Neural cell (in vitro differentiated cells): ENCODE data around the gene GDPD4. TPM values are rescaled to one million over a fixed set of nuclear protein-coding genes. Genes with fewer than 3 reads are reported as not detected.

ENCODE experiments used
- H2AFZ ChIP-seq: fragments of 200-600, 300-800 bp; sonication (generic), shearing (Covaris generic); 2 replicates; pipeline ENCODE4 v1.6.0; 2014; ENCODE audit warnings: low read depth, mild to moderate bottlenecking, antibody characterized with exemption, low read length, moderate library complexity
- H3F3A ChIP-seq: fragments of 200-600 bp; shearing (Covaris generic); 2 replicates; pipeline ENCODE4 v1.6.1; 2016; ENCODE audit warnings: mild to moderate bottlenecking, moderate library complexity, mixed read lengths, antibody characterized with exemption, low read length; ENCODE audit not compliant: insufficient read depth, poor library complexity, severe bottlenecking
- H3K27ac ChIP-seq: fragments of 200-600, 300-800 bp; sonication (generic), shearing (Covaris generic); 2 replicates; pipeline ENCODE4 v1.5.1; 2014; ENCODE audit warnings: mild to moderate bottlenecking, low read length, moderate library complexity
- H3K27me3 ChIP-seq: fragments of 300-800, 200-600 bp; sonication (generic), shearing (Covaris generic); 2 replicates; pipeline ENCODE4 v1.6.0; 2014; ENCODE audit warnings: mild to moderate bottlenecking, low read depth, low read length, moderate library complexity; ENCODE audit not compliant: insufficient read depth
- H3K36me3 ChIP-seq: fragments of 300-800, 200-600 bp; sonication (generic), shearing (Covaris generic); 2 replicates; pipeline ENCODE4 v1.5.1; 2014; ENCODE audit warnings: mild to moderate bottlenecking, antibody characterized with exemption, low read length, moderate library complexity; ENCODE audit not compliant: insufficient read depth
- H3K4me2 ChIP-seq: fragments of 300-800, 200-600 bp; sonication (generic), shearing (Covaris generic); 2 replicates; pipeline ENCODE4 v1.6.0; 2014; ENCODE audit warnings: mild to moderate bottlenecking, low read length
- H3K4me3 ChIP-seq: fragments of 300-800, 200-600 bp; sonication (generic), shearing (Covaris generic); 2 replicates; pipeline ENCODE4 v1.5.1; 2014; ENCODE audit warnings: mild to moderate bottlenecking, low read length, moderate library complexity
- H3K79me2 ChIP-seq: fragments of 200-600 bp; shearing (Covaris generic); replicated peaks from 2 replicates; pipeline ENCODE4 v1.6.0; 2014; ENCODE audit warnings: mild to moderate bottlenecking, low read length, moderate library complexity; ENCODE audit not compliant: insufficient read depth
- H3K9ac ChIP-seq: fragments of 300-800, 200-600 bp; sonication (generic), shearing (Covaris generic); 2 replicates; pipeline ENCODE4 v1.6.1; 2016; ENCODE audit warnings: mild to moderate bottlenecking, low read length, mixed read lengths
- H3K9me2 ChIP-seq: fragments of 200-600 bp; shearing (Covaris generic); 2 replicates; pipeline ENCODE4 v1.6.1; 2016; ENCODE audit warnings: mild to moderate bottlenecking, low read length, mixed read lengths; ENCODE audit not compliant: insufficient read depth
- H3K9me3 ChIP-seq: fragments of 200-600, 300-800 bp; sonication (generic), shearing (Covaris generic); 2 replicates; pipeline ENCODE4 v1.6.1; 2016; ENCODE audit warnings: mild to moderate bottlenecking, mixed run types, low read length, moderate library complexity, mixed read lengths
- H4K20me1 ChIP-seq: fragments of 200-600 bp; shearing (Covaris generic); 2 replicates; pipeline ENCODE4 v1.6.1; 2016; ENCODE audit warnings: mild to moderate bottlenecking, mixed run types; ENCODE audit not compliant: insufficient read depth
- CTCF ChIP-seq: fragments of 450-650 bp; IDR thresholded peaks from 2 replicates; pipeline ENCODE4 v1.5.1; 2014; ENCODE audit warnings: antibody characterized with exemption, mild to moderate bottlenecking, moderate library complexity; ENCODE audit not compliant: poor library complexity, severe bottlenecking
- EP300 ChIP-seq: fragments of 450-650 bp; conservative IDR thresholded peaks from 2 replicates; pipeline ENCODE4 v1.6.1; 2014; ENCODE audit warnings: antibody characterized with exemption, mild to moderate bottlenecking, moderate library complexity; ENCODE audit not compliant: poor library complexity, severe bottlenecking
- EZH2 ChIP-seq: fragments of 200-600, 300-800 bp; shearing (Covaris generic), sonication (generic); IDR thresholded peaks from 2 replicates; pipeline ENCODE4 v1.6.1; 2014; ENCODE audit warnings: antibody characterized with exemption, low read length, borderline replicate concordance, mild to moderate bottlenecking; ENCODE audit not compliant: insufficient read depth, poor library complexity, severe bottlenecking
- MXI1 ChIP-seq: fragments of 450-650 bp; conservative IDR thresholded peaks from 2 replicates; pipeline ENCODE4 v1.6.1; 2014; ENCODE audit warnings: antibody characterized with exemption, mild to moderate bottlenecking; ENCODE audit not compliant: poor library complexity, severe bottlenecking
- POLR2AphosphoS5 ChIP-seq: IDR thresholded peaks from 2 replicates; pipeline ENCODE4 v1.6.1; 2012
- RAD21 ChIP-seq: fragments of 450-650 bp; conservative IDR thresholded peaks from 2 replicates; pipeline ENCODE4 v1.6.1; 2014; ENCODE audit warnings: antibody characterized with exemption, mild to moderate bottlenecking, moderate library complexity
- REST ChIP-seq: IDR thresholded peaks from 2 replicates; pipeline ENCODE4 v1.6.1; 2012; ENCODE audit warnings: borderline replicate concordance
- SMC3 ChIP-seq: fragments of 450-650 bp; conservative IDR thresholded peaks from 2 replicates; pipeline ENCODE4 v1.6.1; 2014; ENCODE audit warnings: antibody characterized with exemption, mild to moderate bottlenecking, moderate library complexity; ENCODE audit not compliant: poor library complexity
- TAF1 ChIP-seq: IDR thresholded peaks from 2 replicates; pipeline ENCODE4 v1.6.1; 2012; ENCODE audit warnings: low read depth
- polyA plus RNA-seq: library from polyadenylated mRNA; depleted of rRNA; stranded (reverse); fragments of >200 nt; gene quantifications from 2 replicates; pipeline ENCODE4 v1.2.3, GENCODE V29; 2014

The GDPD4 gene
- polyA plus RNA-seq, 1 donor from 2014 or later, result not detected

- H3K79me2 ChIP-seq, result no peaks in the 10 kb centered on the region
Measured at GRCh38 chr11:77287615-77288273, 13.7 kb downstream of the GDPD4 start.

GRCh38 chr11:77287136-77287535, 14.3 kb downstream of the GDPD4 start:
- H3K36me3 ChIP-seq, result no peaks in the 10 kb centered on the region
- no peaks in the 10 kb centered on the region for H4K20me1 ChIP-seq
- H3K27me3 ChIP-seq, result no peaks in the 10 kb centered on the region
- H3K9ac ChIP-seq, result no peak overlapping the region
- H3K79me2 ChIP-seq, result no peaks in the 10 kb centered on the region
- H3K9me3 ChIP-seq, result no peaks in the 10 kb centered on the region
- no peak overlapping the region for H3K4me3 ChIP-seq
- no peak overlapping the region for H3K4me2 ChIP-seq
- H2AFZ ChIP-seq, result no peak overlapping the region
- no peak overlapping the region for H3K27ac ChIP-seq
- no peaks in the 10 kb centered on the region for H3F3A ChIP-seq
- no peaks in the 10 kb centered on the region for H3K9me2 ChIP-seq
- TF ChIP-seq MXI1 (no peak), RAD21 (no peak), REST (no peak), POLR2AphosphoS5 (no peak), EZH2 (no peak), EP300 (no peak)

More at GRCh38 chr11:77287615-77288273, 13.7 kb downstream of the GDPD4 start:
- Histone ChIP-seq H3K27ac (no peak overlapping the region), H3K9ac (no peak overlapping the region), H3K36me3 (no peaks in the 10 kb centered on the region), H4K20me1 (no peaks in the 10 kb centered on the region), H3K9me3 (no peaks in the 10 kb centered on the region), H3K4me3 (no peak overlapping the region), H3K27me3 (no peaks in the 10 kb centered on the region), H3F3A (no peaks in the 10 kb centered on the region), H3K4me2 (no peak overlapping the region), H2AFZ (no peak overlapping the region), H3K9me2 (no peaks in the 10 kb centered on the region)
- no peak for TF ChIP-seq REST
- TF ChIP-seq TAF1, result no peak
- no peak for TF ChIP-seq EP300
- no peak for TF ChIP-seq EZH2
- no peak for TF ChIP-seq SMC3
- no peak for TF ChIP-seq RAD21
- TF ChIP-seq POLR2AphosphoS5, result no peak
- TF ChIP-seq MXI1, result no peak
- no peak for TF ChIP-seq CTCF
